Islet precursor cell (in vitro differentiated cells): ENCODE measurements around the gene SIDT1.
"Not testable (repeated sequence)": the region's sequence is repeated elsewhere in the genome, so short reads cannot be mapped to it uniquely, and the experiment has no call there.

Source experiments
- DNase-seq: peaks from one replicate; pipeline ENCODE4 v3.0.0-alpha.2; 2018

Gene SIDT1

DNA sequence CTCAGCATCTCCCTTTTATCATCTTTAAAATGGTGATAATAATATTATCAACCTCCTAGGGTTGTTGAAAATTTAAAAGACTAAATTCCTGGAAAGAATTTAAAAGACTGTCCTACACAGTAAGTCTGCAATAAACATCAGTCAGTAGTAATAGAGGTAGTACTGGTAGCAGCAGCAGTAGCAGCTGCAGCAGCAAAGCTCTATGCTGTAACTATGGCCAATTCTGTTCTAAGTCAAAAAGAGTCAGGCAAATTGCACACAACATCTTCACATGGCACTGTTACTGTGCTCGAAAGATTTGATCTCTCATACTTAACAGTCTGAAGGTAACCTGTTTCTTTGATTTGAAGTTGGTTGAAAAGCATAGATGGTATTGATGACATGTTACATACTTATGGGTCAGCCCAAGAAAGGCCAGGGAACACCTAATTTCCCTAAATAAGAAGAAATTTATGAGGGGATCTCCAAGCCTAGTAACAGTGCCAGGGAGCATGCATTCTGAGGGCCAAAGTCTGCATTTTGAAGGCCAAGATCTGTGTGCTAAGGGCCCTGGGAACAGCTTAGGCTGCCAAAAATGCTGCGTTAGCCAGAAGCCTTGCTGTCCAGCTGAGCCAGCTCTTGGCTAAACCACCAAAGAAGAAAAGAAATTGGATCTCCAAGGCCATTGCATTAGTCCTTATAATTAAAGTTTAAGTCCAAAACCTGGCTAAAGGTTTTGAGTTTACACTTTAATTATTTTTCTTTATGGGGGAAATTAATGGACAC is 68.2 kb downstream of the SIDT1 start:
- DNase-seq = no peak

DNA sequence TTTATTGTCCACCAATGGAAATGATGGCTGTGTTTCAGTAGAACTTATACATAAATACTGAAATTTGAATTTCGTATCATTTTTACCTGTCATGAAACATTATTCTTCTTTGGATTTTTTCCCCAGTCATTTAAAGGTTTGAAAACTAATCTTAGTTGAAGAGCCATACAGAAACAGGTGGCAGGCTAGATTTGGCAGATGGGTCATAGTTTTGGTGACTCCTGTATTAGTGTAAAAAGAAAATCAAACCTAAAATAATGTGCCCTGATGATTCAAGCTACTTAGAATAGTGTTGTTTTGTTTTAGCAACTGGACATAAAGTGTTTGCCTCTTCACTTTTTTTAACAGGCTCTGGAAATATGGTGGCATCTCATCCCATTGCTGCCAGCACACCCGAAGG is 68.9 kb downstream of the SIDT1 start:
- no peak for DNase-seq

DNA sequence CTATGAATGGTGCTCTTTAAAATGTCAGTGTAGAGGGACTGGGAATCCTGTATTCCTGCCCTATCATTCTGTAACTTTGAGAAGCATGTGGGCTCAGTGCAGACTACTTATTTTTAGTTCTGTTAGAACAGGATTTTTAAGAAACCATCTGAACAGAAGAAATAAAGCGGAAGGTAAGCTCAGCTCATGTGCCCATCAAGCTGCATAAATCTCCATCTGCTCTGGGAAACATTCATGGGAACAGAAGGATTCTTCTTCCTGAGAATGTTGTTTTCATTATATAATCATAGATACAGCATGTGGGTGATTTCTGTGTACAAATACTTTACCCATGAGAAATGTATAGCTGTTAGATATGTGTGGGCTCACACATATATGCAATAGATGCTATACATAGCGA is 69.9 kb downstream of the SIDT1 start:
- DNase-seq = no peak

DNA sequence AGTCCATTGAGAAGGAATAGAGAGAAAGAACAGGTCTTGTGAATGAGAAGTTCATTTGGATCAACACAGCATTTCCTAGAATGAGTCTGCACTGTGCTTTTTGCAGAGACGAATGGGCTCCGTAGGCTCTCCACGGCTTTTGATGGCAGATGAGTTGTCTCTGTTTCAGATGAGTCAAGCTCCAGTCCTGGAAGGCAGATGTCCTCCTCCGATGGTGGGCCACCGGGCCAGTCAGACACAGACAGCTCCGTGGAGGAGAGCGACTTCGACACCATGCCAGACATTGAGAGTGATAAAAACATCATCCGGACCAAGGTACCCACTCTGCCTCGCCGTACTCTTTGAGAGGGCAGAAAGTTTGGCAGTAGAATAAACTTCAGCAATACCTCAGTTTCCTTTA is 70.5 kb downstream of the SIDT1 start:
- no peak for DNase-seq

DNA sequence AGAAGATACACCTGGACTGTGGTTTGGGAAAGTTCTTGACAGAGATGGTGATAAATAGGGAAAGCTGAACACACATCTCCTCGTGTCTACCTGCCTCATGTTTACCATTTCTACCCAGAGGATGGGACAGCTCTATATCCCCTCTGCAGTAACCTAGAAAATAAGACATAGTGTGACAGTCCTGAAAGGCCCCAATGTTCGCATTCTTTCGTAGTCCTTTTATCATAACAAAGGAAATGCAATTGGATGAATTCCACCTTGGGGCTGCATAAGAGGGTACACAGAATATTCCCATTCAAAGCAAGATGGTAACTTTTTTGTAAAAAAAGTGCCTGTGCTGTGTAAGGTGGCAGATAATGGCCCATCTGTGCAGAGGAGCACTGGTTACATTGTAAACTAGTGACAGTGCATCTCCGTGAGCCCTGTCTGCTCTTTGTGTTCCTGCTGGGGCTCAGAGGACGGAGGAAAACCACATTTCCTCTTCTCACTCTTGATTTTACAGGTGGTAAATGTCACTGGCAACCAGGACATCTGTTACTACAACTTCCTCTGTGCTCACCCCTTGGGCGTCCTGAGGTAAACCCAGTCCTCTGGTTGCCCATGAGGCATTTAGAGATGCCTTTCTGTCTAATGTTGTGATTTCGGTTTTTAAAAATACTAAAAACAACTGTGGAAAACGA is 74.3 kb downstream of the SIDT1 start:
- no peak for DNase-seq

- DNase-seq = no peak
Measured at GRCh38 chr3:113607219-113607596, 74.9 kb downstream of the SIDT1 start.

DNA sequence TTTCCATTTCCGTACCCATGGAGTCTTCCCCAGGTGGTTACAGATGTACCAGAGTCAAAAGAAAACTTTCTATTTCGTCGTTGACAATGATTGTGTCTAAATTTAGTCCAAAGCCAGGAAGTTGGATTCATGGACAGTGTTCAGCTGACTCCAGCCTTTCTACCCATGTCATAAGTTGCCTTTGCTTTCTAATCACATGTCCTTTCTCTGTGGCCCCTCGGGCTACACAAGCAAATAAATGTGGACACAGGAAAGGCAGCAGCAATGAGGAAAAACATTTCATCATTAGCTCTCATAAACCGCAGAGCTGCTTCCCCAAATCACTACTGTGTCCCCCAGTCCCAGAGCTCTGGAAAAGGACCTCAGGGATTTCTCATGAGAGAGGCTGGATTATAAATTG is 82.0 kb downstream of the SIDT1 start:
- no peak for DNase-seq

GRCh38 chr3:113615976-113616375 is 83.6 kb downstream of the SIDT1 start:
- DNase-seq = no peak

DNA sequence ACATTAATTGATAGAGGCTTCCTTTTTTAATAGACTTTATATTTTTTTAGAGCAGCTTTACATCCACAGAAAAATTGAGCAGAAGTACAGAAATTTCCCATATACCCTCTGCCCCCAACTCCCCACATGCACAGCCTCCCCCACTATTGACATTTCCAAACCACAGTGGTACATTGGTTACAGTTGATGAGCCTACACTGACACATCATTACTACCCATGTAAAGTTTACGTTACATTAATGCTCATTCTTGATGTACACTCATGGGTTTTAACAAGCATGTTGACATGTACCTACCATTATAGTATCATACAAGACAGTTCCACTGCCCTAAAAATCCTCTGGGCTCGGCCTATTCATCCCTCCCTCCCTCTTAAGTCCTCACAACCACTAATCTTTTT is 85.4 kb downstream of the SIDT1 start:
- DNase-seq = no peak

- no peak for DNase-seq
Measured at GRCh38 chr3:113620091-113620490, 87.7 kb downstream of the SIDT1 start.

- DNase-seq = no peak
Measured at GRCh38 chr3:113623324-113623723, 91.0 kb downstream of the SIDT1 start.

- no peak for DNase-seq
Measured at GRCh38 chr3:113623811-113624210, 91.5 kb downstream of the SIDT1 start.

DNA sequence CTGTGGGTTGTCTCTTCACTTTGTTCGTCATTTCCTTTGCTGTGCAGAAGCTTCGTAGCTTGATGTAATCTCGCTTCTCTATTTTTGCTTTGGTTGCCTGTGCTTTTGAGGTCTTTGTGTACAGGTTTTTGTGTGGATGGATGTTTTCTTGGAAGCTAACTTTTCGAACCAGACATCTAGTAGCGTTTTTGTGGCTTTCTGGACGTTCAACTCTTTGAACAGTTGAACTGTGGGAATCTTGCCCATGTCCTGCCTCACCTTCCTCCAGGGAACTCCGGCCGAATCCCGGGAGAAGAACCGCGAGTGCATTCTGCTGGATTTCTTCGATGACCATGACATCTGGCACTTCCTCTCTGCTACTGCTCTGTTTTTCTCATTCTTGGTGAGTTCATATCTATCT is 93.5 kb downstream of the SIDT1 start:
- DNase-seq = no peak

DNA sequence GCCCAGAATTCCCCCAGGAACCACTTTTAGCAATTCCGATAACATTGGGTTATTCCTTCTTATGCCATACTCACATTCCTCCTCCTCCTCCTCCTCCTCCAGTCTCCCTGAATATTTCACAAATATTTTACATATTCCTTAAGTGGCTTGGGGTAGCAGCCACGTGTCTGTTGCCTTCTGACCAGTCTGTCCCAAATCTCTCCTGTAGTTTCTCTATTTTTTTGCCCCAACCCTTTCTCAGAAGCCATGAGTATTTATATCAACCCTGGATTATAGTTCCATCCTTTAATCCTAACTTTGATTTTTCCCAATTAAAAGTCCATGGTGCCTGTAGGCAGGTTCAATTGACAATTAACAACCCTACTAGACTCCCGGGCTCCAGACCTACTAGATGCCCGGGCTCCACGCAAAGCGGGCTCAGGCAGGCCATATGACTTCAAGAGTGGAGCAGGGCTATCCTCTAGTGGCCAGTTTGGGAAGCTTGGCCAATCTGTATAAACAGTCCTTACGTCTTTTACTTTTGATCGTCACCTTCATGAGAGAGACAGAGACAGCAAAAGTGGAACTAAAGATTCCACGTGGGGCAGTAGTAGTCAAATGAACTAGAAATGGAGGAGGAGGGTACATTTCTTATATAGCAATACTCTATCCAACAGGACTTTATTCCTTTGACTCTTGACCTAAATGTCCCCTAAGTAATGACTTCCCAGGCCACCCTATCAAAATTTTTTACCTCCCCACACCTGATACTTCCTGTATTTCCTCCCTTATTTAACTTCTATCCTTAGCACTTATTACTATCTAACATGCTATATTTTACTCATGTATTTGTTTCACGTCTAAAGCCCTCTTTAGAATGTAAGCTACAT is 94.4 kb downstream of the SIDT1 start:
- DNase-seq = peak; percentile 69

DNA sequence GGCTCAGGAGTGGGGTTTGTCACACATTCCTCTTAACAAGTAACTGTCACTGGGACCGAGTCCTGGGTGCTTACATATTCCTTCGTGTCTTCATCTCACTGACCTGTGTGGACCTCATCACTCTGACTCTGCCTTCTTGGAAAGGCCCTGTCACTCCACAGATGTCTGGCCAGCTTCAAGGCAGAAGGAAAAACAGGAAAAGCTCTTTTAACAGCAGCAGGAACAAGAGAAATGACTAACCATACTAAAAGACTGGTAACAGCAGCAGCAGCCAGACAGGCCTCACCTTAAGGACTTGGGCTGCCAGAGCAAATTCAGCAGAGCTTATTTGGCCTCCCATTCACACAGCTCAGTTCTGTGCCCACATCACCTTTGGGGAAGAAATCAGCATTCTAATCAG is 96.0 kb downstream of the SIDT1 start:
- no peak for DNase-seq

DNA sequence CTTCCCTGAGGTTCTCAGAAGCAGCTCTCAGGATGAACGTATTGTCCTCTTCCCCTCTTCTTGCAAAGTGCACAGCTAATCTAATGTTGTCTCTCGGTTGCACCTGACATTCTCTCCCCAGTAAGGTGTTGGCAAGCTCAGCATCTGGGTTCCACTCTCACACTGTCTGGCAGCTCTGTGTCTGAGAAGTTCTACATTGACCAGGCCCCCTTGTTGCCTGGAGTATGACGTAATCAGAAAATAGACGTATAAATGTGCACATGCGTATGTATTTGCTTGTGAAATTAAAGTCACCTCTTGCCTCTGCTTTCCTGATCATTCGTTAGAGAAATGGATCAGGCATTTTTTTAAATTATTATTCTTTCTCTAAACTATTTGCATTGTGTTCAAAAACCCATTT is 96.4 kb downstream of the SIDT1 start:
- DNase-seq = no peak

GRCh38 chr3:113629584-113630421 is 97.4 kb downstream of the SIDT1 start:
- DNase-seq = no peak

GRCh38 chr3:113630956-113631542 is 98.7 kb downstream of the SIDT1 start:
- no peak for DNase-seq

DNA sequence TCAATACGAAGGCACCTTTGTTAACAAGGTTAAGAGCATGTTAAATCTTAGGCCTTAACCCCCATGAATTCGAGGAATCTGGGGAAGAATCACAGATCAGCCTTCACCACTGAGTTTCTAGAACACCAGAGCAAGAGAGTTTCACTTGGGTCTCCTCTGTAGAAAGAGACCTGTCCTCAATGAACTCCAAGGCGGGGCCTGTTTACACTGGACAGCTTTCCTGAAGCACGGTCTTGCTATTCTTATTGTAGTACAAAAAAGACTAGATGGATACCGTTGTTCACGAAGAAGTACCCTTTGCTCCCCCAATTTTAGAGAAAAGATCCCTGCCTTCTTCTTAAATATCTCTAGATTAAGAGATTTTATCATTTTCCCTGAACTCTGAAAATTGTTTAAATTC is 99.2 kb downstream of the SIDT1 start:
- no peak for DNase-seq

GRCh38 chr3:113634782-113635474 is 102.6 kb downstream of the SIDT1 start:
- no peak for DNase-seq

GRCh38 chr3:113636034-113636433 is 103.7 kb downstream of the SIDT1 start:
- DNase-seq = not testable (repeated sequence)

DNA sequence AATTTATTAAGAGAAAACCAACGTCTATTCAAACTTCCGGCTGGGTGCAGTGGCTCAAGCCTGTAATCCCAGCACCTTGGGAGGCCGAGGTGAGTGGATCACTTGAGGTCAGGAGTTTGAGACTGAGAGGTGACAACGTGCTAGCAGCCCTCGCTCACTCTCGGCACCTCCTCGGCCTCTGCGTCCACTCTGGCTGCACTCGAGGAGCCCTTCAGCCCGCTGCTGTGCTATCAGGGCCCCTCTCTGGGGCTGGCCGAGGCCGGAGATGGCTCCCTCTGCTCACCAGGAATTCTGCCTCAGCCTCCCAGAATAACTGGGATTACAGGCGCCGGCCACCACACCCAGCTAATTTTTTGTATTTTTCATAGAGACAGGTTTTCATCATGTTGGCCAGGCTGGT is 105.4 kb downstream of the SIDT1 start:
- no peak for DNase-seq
